GM19023 (cell line): ENCODE data around the gene SUSD3.

Experiments used
- ATAC-seq: cut with Tn5 transposase; IDR thresholded peaks from one replicate; pipeline ENCODE4 v1.9.1; 2021; ENCODE audit warnings: mild to moderate bottlenecking, moderate library complexity; ENCODE audit not compliant: unreplicated experiment

SUSD3 gene

GRCh38 chr9:93134015-93134739 lies 75.7 kb downstream of the SUSD3 start, which contains the start of gene NINJ1:
Gene NINJ1 (minus strand): TSS chr9:93134251. CDS start chr9:93134217, 34 bp downstream.
- peak; percentile 84 for ATAC-seq
